ENCODE results near the gene DIP2B.

DNA sequence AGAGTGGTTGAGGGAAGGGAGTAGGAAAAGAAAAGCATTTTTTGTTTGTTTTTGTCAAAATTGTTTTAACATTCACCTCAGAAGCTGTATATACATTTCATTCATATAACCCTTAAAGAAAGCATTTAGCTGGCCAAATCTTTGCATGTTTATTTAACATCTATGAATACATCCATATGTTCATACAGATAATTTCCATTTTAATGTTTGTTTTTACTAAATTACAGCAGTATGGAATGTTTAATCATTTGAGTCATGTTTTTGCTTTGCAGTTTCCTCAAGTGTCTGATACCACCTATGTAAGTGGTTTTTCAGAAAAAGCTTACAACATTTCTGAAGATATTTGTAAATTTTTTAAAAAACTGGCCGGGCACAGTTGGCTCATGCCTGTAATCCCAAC, 174.8 kb downstream of the DIP2B start:
- TF ChIP-seq, protein P1, sequence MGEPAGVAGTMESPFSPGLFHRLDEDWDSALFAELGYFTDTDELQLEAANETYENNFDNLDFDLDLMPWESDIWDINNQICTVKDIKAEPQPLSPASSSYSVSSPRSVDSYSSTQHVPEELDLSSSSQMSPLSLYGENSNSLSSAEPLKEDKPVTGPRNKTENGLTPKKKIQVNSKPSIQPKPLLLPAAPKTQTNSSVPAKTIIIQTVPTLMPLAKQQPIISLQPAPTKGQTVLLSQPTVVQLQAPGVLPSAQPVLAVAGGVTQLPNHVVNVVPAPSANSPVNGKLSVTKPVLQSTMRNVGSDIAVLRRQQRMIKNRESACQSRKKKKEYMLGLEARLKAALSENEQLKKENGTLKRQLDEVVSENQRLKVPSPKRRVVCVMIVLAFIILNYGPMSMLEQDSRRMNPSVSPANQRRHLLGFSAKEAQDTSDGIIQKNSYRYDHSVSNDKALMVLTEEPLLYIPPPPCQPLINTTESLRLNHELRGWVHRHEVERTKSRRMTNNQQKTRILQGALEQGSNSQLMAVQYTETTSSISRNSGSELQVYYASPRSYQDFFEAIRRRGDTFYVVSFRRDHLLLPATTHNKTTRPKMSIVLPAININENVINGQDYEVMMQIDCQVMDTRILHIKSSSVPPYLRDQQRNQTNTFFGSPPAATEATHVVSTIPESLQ (CRISPR knock-in tag; IDR thresholded peaks at IDR 0.05), result no peak
- TF ChIP-seq CREB1 (CRISPR knock-in tag; IDR thresholded peaks at IDR 0.05), result no peak
- no peak for TF ChIP-seq CTCF (IDR thresholded peaks at IDR 0.05)
- no peak for TF ChIP-seq GABPB1 (CRISPR knock-in tag; IDR thresholded peaks at IDR 0.05)
- no peak for TF ChIP-seq CREM (CRISPR knock-in tag; IDR thresholded peaks at IDR 0.05)
- TF ChIP-seq, protein P2, sequence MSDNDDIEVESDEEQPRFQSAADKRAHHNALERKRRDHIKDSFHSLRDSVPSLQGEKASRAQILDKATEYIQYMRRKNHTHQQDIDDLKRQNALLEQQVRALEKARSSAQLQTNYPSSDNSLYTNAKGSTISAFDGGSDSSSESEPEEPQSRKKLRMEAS (CRISPR knock-in tag; IDR thresholded peaks at IDR 0.05), result no peak
- TF ChIP-seq GRHL2 (CRISPR knock-in tag; IDR thresholded peaks at IDR 0.05; ENCODE audit: insufficient replicate concordance, severe bottlenecking), result no peak
- TF ChIP-seq ZNF121 (CRISPR knock-in tag; IDR thresholded peaks at IDR 0.05), result no peak
- TF ChIP-seq, protein P3, sequence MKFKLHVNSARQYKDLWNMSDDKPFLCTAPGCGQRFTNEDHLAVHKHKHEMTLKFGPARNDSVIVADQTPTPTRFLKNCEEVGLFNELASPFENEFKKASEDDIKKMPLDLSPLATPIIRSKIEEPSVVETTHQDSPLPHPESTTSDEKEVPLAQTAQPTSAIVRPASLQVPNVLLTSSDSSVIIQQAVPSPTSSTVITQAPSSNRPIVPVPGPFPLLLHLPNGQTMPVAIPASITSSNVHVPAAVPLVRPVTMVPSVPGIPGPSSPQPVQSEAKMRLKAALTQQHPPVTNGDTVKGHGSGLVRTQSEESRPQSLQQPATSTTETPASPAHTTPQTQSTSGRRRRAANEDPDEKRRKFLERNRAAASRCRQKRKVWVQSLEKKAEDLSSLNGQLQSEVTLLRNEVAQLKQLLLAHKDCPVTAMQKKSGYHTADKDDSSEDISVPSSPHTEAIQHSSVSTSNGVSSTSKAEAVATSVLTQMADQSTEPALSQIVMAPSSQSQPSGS (CRISPR knock-in tag; IDR thresholded peaks at IDR 0.05; ENCODE audit: borderline replicate concordance, low read depth), result no peak
- no peak for TF ChIP-seq FOXJ3 (CRISPR knock-in tag; IDR thresholded peaks at IDR 0.05; ENCODE audit: borderline replicate concordance)
- TF ChIP-seq ZNF532 (CRISPR knock-in tag; IDR thresholded peaks at IDR 0.05; ENCODE audit: borderline replicate concordance), result no peak
- TF ChIP-seq IRF2 (CRISPR knock-in tag; IDR thresholded peaks at IDR 0.05; ENCODE audit: borderline replicate concordance, low read depth), result no peak
- TF ChIP-seq, protein P4, sequence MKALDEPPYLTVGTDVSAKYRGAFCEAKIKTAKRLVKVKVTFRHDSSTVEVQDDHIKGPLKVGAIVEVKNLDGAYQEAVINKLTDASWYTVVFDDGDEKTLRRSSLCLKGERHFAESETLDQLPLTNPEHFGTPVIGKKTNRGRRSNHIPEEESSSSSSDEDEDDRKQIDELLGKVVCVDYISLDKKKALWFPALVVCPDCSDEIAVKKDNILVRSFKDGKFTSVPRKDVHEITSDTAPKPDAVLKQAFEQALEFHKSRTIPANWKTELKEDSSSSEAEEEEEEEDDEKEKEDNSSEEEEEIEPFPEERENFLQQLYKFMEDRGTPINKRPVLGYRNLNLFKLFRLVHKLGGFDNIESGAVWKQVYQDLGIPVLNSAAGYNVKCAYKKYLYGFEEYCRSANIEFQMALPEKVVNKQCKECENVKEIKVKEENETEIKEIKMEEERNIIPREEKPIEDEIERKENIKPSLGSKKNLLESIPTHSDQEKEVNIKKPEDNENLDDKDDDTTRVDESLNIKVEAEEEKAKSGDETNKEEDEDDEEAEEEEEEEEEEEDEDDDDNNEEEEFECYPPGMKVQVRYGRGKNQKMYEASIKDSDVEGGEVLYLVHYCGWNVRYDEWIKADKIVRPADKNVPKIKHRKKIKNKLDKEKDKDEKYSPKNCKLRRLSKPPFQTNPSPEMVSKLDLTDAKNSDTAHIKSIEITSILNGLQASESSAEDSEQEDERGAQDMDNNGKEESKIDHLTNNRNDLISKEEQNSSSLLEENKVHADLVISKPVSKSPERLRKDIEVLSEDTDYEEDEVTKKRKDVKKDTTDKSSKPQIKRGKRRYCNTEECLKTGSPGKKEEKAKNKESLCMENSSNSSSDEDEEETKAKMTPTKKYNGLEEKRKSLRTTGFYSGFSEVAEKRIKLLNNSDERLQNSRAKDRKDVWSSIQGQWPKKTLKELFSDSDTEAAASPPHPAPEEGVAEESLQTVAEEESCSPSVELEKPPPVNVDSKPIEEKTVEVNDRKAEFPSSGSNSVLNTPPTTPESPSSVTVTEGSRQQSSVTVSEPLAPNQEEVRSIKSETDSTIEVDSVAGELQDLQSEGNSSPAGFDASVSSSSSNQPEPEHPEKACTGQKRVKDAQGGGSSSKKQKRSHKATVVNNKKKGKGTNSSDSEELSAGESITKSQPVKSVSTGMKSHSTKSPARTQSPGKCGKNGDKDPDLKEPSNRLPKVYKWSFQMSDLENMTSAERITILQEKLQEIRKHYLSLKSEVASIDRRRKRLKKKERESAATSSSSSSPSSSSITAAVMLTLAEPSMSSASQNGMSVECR (CRISPR knock-in tag; IDR thresholded peaks at IDR 0.05; ENCODE audit: borderline replicate concordance), result no peak
